ENCODE data around the gene CFAP45.

The CFAP45 gene

DNA sequence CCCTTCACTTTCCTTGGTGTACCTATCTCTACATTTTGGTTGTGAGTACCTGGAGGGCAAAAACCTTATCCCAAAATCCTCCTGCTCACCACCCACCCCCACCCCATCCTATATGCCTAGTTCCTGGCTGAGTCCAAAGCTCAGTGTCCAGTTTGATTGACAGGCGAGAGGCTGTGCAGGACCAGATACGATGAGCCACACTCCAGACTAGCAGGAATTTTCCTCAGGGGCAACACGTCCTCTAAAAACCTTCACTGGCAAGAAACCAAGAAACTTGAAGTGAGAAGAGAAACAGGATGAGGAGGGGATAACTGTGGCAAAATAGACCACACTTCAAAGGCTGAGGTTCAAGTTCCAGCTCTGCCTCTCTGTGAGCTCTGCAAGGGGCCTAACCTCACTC lies 74.4 kb downstream of the CFAP45 start:
- no peak for DNase-seq

DNA sequence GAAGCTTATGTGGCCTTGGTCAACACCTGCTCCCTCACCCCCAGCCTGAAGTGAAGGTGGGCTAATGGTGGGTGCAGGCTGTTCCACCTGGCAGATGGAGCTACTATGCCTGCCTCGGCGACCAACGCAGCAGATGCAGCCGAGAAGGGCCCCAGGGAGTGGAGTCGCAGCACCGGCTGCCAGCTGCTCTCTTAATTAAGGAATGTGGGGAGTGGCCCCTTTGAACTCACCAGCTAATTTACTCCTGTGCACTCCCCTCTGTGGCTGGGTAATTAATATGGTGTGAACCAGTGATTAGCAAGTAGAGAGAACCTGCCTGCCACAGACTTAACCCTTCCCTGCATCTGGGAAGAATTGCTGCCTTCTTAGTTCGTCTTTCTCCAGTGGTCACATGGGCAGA lies 76.6 kb downstream of the CFAP45 start:
- no peak for DNase-seq

All from activated CD4-positive, alpha-beta T cell treated with anti-CD3 and anti-CD28 coated beads, Interleukin-2, amount 50 U/mL, for 1 hour (primary cell).